GM06990 (cell line): Measurements from ENCODE around the gene BUB1B.

Source experiments
- DNase-seq: peaks from one replicate; pipeline ENCODE4 v3.0.0-alpha.2; 2011; ENCODE audit not compliant: insufficient read length; ENCODE audit errors: extremely low read depth
- H3K27me3 ChIP-seq: replicated peaks from 2 replicates; pipeline ENCODE4 v1.6.0; 2011; ENCODE audit warnings: low read length; ENCODE audit not compliant: control insufficient read depth, insufficient read depth
- H3K36me3 ChIP-seq: 2 replicates; pipeline ENCODE4 v1.5.1; 2011; ENCODE audit warnings: low read length; ENCODE audit not compliant: control insufficient read depth, insufficient read depth
- H3K4me3 ChIP-seq: replicated peaks from 2 replicates; pipeline ENCODE4 v1.5.1; 2011; ENCODE audit warnings: low read depth, mild to moderate bottlenecking, control low read depth, low read length
- TF ChIP-seq, protein P1 (sequence below): IDR thresholded peaks from 2 replicates; pipeline ENCODE4 v1.5.1; 2011; ENCODE audit warnings: low read length, control low read depth, mild to moderate bottlenecking, inconsistent platforms; ENCODE audit not compliant: insufficient read depth, poor library complexity, severe bottlenecking

The BUB1B gene

DNA sequence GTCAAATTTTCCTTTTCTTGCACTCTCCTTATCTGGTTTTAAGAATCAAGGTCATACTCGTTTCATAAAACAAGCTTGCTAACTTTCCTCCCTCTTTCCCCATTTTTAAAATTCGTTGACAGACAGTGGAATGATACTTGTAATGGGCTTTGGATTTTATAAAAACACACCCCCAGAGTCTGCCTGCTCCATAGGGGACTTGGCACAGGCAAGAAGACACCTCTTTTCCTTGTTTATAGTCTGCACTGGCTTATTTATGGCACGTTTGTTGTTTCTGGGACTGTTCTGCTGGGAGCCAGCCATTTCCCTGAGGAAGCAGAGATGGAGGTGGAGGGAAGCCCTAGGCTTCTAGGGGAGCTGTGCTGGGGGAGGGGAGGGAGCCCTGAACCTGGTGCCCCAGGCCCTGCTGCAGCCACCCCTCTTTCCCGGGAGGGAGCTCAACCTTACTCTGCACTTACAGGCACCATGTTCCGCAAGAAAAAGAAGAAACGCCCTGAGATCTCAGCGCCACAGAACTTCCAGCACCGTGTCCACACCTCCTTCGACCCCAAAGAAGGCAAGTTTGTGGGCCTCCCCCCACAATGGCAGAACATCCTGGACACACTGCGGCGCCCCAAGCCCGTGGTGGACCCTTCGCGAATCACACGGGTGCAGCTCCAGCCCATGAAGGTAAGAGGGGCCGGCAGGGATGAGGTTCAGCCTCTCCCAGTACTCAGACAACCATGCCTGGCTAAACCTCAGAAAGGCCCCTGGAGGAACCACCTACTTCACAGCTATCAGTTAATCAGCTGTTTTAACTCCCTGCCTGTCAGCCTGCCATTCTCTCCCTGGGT is 103.7 kb downstream of the BUB1B start:
- Histone ChIP-seq H3K27me3 (no peaks in the 10 kb centered on the region; the same call in 1 of the 2 replicates), H3K4me3 (no peak overlapping the region), H3K36me3 (no peaks in the 10 kb centered on the region)
- DNase-seq, result no peak
- TF ChIP-seq, protein P1, sequence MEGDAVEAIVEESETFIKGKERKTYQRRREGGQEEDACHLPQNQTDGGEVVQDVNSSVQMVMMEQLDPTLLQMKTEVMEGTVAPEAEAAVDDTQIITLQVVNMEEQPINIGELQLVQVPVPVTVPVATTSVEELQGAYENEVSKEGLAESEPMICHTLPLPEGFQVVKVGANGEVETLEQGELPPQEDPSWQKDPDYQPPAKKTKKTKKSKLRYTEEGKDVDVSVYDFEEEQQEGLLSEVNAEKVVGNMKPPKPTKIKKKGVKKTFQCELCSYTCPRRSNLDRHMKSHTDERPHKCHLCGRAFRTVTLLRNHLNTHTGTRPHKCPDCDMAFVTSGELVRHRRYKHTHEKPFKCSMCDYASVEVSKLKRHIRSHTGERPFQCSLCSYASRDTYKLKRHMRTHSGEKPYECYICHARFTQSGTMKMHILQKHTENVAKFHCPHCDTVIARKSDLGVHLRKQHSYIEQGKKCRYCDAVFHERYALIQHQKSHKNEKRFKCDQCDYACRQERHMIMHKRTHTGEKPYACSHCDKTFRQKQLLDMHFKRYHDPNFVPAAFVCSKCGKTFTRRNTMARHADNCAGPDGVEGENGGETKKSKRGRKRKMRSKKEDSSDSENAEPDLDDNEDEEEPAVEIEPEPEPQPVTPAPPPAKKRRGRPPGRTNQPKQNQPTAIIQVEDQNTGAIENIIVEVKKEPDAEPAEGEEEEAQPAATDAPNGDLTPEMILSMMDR, result no peak

DNA sequence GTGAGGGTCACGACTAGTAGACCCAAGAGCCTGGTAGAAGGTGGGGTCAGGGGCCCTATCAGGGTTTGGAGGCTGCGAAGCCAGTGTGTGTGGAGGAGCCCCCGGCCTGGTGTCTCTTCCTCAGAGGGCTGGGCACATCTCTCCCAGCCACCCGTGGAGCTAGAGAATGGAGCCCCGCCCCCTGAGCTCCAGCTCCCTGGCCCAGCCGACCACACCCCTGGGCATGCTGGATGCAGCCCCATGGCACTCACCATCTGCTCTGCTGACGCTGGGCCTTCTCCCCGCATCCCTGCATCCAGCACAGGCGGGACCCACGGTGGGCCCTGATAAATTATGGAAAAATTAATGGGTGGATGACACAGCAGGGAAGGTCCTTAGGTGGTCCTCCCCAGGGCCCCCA is 104.5 kb downstream of the BUB1B start:
- Histone ChIP-seq H3K27me3 (no peaks in the 10 kb centered on the region; the same call in 1 of the 2 replicates), H3K36me3 (no peaks in the 10 kb centered on the region), H3K4me3 (no peak overlapping the region)
- no peak for DNase-seq
- TF ChIP-seq, protein P1, result no peak

DNA sequence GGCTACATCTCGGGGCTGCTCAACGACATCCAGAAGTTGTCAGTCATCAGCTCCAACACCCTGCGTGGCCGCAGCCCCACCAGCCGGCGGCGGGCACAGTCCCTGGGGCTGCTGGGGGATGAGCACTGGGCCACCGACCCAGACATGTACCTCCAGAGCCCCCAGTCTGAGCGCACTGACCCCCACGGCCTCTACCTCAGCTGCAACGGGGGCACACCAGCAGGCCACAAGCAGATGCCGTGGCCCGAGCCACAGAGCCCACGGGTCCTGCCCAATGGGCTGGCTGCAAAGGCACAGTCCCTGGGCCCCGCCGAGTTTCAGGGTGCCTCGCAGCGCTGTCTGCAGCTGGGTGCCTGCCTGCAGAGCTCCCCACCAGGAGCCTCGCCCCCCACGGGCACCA is 105.0 kb downstream of the BUB1B start:
- TF ChIP-seq, protein P1, result no peak

DNA sequence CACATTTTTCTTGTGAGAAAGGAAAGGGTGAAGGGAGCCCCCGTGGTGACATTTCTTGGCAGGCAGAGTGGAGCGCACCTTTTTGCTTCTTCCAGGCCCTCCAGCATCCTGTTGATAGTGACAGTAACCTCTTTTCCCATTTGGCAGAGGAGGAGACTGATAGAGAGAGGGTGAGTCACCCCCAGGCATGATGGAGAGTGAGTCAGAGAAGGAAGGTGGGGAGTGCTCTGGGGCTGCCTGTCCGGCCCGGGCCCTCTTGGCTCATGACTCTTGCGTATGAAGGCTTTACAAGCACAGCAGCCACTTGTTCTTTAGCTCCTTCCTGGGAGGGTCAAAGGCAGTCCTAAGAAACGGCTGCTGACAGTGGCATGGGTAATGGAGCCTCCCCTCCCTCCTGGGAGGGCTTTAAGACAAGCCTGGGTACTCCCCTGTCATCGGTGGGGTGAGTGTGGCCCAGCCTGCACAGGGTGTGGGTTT is 106.0 kb downstream of the BUB1B start:
- DNase-seq, result no peak
- Histone ChIP-seq H3K36me3 (no peaks in the 10 kb centered on the region), H3K27me3 (no peaks in the 10 kb centered on the region; the same call in 1 of the 2 replicates), H3K4me3 (no peak overlapping the region)
- TF ChIP-seq, protein P1, result no peak

More for the DNA sequence above, 105.0 kb downstream of the BUB1B start:
- Histone ChIP-seq H3K4me3 (no peak overlapping the region), H3K36me3 (no peaks in the 10 kb centered on the region), H3K27me3 (no peaks in the 10 kb centered on the region; the same call in 1 of the 2 replicates)
- no peak for DNase-seq

DNA sequence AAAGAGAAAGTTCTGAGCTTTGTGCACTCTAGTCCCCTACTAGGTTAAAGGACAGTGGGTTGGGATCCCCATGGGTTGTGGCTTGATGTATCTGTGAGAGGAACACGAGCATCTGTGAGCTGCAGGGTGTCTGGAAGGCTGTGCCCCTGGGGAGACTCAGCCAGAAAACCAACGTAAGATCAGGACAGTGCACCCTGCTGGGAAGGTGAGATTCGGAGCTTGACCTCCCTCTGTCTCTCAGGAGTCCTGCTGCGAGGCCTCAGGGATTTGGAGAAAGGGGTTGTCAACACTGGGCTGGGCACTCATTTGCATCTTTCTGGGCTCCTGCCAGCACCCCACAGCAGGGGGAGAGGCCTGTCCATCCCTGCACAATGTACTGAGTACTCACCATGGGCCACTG is 106.8 kb downstream of the BUB1B start:
- H3K27me3 ChIP-seq, result no peaks in the 10 kb centered on the region; the same call in 1 of the 2 replicates
- TF ChIP-seq, protein P1, result no peak
- H3K4me3 ChIP-seq, result no peak overlapping the region
- no peaks in the 10 kb centered on the region for H3K36me3 ChIP-seq
- no peak for DNase-seq
